Right ventricle myocardium superior (tissue), 1 donor: ENCODE data around the gene UROS. TPM values are rescaled to one million over a fixed set of nuclear protein-coding genes. Genes with fewer than 3 reads are reported as not detected.

ENCODE experiments used
- ATAC-seq: fragments of 200-7000 bp; cut with Tn5 transposase; one replicate; pipeline ENCODE4 v1.9.1; 2020; ENCODE audit warnings: mild to moderate bottlenecking; ENCODE audit not compliant: poor library complexity
- DNase-seq: peaks from one replicate; pipeline ENCODE4 v3.0.0-alpha.2; 2020
- intact Hi-C: fragments of 100-400 bp; cut with DNase I; formaldehyde crosslinking; loops from one replicate; pipeline ENCODE4 v1.11.2; 2022
- total RNA-seq: library from RNA; stranded (reverse); fragmentation: NEBNext Ultra II Directional; extraction: Animal tissue kit (Norgen Biotek cat#: 25700); gene quantifications from one replicate; pipeline ENCODE4 v1.2.1, GENCODE V29; 2021
- donor health status: DM: no; HTN: yes; CAD: no; lungs with severe emphysema.

UROS gene
- total RNA-seq, 1 donor from 2014 or later, result 73.9 TPM

DNA sequence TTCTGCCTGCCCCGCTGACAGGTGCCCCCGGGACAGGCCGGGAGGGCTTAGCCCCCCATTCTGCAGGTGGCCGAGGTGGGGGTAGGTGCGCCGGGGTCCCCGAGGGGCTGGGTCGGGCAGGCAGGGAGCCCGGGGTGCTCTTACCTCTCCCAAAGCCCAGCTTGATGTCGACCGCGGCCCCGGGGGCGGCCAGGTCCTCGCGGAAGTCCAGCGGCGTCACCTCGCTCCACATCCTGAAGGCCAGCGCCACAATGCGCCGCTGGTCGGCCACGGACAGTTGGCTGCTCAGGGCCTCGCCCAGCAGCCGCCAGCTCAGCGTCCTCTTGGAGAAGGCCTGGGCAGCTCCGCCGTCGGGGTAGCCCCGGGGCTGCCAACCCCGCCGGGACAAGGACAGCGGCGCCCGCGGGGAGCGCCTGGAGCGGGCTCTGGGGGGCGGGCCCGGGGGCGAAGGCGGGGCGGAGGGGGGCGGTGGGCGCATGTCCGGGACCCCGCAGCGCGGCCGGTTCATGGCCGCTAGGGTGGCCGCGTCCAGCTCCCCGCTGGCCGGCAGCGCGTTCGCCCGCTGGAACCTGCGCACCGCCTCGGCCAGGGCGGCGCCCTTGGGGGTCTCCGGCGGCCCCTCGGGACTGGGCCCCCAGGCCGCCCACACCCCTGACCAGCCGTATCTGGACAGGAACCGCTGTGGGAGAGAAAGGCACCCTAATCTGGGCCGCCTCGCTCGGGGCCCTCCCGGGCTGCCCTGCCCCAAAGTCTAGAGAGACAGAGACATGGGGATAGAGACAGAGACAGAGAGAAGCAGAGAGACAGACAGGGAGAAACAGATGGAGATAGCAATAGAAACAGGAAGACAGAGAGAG, 49.1 kb downstream of the UROS start:
- intact Hi-C loops, result no loop called here
- ATAC-seq (no peak), DNase-seq (no peak)

DNA sequence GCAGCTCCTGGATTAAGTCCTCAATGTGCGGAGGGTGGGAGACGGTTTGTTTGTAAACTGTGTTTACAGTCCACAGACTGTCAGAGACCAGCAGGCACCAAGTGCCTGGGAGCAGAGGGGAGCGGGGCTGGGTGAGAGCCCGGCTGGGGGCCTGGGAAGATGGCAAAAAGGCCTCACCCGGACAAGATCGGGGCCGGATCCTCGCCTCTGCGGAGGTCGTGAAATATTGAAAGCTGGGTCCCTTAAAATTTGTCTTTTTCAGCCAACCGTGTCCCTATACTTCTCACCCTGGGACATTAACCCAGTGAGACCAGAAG, 50.2 kb downstream of the UROS start:
- ATAC-seq (no peak), DNase-seq (no peak)
- intact Hi-C loops, result no loop called here

DNA sequence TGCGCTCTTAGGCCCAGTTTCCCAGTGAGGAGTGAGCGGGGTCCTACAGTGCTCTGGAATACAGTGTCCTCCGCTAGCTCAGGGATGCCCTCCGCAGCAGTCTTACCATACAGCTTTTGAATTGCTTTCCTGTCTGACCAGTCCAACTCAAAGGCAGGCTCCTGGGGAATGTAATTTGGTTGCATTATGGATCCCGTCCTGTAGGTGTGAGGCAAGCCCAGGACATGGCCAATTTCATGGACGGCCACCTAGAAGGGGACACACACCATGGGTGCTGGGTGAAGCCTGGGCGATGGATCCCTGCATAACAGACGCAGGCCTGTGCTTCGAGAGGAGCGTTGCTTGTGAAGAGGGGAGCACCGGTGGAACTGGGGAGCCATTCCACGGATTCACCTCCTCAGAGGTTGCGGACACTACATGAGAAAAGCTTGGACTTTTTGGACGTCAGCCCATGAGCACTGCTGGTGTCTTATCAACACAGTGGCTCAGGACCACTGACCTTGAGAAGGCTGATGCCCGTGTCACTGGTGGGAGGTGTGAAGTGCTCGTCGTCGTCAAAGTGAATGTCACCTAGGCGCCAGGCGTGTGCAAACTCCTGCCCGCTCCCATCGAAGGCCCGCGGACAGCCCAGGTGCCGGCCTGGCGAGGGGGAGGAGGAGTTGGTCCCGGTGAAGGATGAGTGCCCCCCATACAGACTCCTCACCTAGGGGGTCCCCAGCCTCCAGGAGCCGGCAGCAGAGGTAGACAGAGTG, 50.8 kb downstream of the UROS start:
- no peak for DNase-seq
- intact Hi-C loops, result no loop called here
- no peak for ATAC-seq

DNA sequence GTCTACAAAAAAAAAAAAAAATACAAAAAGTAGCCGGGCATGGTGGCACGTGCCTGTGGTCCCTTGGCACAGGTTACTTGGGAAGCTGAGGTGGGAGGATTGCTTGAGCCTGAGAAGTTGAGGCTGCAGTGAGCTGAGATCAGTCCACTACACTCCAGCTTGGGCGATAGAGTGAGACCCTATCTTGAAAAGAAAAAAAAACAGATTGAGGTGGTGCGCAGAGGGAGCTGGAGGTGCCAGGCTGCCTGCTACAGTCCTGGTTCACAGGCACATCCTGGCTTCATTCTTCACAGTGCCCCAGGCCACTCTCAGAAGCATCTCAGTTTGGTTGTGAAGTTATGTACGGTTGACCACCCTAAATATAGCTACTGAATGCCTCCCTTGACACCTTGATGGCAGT, 52.2 kb downstream of the UROS start:
- ATAC-seq (no peak), DNase-seq (no peak)
- intact Hi-C loops, result no loop called here

DNA sequence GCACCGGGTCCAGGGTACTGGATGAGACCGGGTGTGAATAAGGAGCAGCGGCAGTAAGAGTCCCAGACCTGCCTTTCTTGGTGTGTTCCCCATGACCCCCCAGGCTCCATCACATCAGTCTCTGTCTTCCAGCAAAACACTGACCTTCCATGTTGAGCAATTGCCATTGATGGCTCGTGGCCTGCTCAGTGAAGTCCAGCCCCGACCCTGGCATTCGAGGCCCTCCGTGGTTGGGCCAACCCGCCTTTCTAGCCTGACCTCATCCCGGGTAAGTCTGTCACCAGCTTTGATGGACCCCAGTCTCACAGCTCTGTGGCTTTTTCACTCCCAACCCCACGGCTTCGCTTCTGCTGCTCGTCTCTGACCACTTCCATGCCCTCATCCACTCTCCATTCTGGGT, 53.9 kb downstream of the UROS start:
- no peak for ATAC-seq
- no peak for DNase-seq
- intact Hi-C loops, result no loop called here

DNA sequence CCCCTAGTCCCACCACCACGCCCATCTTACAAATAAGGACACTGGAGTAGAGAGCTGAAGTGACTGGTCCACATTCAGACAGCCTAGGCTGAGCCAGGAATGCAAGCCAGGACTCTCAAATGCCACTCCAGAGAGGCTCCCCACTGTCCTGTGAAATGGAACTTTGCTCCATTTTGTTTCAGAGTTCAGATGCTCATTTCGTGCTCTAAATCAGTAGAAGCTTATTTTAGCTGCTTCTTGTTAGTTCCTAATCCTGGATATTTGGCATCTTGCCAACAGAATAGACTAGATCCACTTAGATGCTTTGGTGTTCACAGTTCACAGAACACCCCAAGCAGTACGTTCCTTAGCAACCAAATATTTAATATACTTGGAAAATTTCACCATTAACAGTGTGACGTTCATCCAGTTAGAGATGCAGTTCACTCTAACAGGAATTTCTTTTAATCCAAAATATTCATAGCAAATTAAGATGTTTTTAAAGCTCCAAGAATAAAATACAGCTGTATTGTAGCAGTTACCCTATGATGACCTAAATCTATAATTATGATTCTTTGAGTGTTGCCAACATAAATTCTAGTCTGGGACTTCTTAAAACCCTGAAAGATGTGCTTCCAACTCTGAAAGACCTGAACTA, 54.7 kb downstream of the UROS start:
- ATAC-seq, result peak; percentile 86
- DNase-seq, result no peak
- intact Hi-C loops, result no loop called here

DNA sequence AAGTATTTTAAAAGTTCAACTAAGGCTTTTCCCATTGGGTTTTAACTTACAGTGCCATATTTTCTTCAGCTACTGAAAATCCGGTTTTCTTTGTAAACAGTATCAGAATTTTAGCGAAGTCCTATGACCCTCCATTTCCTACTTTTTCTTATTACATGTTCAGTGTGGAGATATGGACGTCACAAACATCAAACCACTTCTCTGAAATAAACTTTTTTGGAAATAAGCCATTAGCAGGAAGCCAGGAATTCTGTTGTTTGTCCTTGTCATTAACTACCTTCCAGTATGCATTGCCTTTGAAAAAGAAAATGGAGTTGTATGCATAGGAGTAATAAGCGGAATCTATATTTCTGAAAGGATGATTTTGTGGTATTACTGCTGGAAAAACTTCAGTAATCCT, 56.5 kb downstream of the UROS start:
- intact Hi-C loops, result no loop called here

DNA sequence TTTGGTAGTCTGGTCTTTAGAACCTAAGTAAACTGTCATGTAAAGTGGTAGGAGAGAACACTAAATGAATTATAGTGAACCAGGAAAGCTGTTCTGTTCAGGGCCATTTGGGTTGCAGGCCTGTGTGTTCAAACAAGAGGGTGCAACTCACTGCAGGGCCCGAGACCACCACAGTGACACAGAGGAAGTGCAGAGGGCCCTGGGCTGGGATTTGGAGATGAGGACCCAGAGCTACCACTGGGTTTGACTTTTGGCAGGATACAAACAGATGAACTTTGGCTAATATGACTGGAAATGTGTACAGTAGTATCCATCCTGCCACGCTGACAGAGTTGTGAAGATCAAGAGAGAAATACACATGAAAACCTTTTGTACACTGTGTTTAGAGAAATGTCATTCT, 57.2 kb downstream of the UROS start:
- intact Hi-C loops, result no loop called here
- DNase-seq (no peak), ATAC-seq (no peak)

More for the DNA sequence above, 56.5 kb downstream of the UROS start:
- ATAC-seq (no peak), DNase-seq (no peak)

DNA sequence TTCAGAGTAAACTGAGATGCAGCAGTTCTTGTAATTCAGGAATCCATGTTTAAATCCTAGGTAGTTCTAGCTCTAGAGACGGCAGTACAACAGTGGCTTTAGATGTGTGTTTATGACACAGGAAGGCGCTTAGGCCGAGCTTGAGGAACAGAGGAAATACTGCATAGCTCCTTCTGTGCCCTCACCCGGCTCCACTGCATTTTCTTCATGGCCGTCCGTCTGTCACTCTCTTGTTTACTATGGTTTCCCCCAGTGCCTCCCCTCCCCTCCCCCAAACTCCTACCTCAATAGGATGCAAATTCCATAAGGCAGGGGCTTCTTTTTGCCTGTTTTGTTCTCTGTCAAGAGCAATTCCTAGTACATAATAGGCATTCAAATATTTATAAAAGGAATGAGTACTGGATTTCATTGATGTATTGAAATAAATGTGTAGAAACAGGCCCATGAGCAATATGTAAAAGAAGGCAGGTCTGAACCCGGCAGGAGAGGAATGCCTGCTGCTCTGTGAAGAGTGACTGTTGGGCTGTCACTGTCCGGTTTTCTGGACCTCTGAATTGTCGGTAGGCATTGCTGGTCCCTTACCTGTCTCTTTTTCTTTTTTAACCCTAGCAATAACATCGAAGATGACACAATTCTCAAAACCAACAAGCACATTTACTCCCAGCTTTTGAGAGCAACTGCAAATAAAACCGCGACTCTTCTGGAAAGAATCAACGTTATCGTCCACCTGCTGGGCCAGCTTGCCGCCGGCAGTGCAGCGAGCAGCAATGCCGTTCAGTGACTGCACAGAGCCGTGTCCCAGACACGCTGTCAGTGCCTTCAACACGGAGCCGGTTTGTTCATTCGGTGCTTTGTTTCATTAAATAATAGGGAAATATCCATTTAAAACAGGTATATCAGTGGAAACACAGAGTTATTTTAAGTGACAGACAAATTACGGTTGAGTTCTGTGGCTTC, 60.1 kb downstream of the UROS start:
- intact Hi-C loops, result no loop called here
- ATAC-seq (no peak), DNase-seq (no peak)

DNA sequence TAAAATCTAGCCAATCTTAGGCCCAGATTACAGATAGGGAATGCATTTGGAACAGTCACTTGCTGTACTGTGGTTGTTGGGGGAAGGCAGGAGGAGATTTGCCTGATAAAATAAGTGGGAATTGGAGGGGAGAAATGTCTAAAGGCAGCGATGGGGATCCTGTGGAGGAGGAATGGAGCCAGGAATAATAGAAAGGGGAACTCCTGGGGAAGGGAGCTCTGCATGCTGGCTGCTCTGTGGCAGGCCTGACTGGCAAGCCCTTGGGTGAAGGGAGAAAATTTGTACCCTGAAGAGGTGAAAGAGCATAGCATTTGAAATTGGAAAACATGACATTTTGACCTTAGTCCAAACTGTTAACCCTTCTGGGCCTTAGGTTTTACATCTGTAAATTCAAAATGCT, 61.1 kb downstream of the UROS start:
- intact Hi-C loops, result no loop called here
- ATAC-seq, result no peak
- DNase-seq, result no peak

DNA sequence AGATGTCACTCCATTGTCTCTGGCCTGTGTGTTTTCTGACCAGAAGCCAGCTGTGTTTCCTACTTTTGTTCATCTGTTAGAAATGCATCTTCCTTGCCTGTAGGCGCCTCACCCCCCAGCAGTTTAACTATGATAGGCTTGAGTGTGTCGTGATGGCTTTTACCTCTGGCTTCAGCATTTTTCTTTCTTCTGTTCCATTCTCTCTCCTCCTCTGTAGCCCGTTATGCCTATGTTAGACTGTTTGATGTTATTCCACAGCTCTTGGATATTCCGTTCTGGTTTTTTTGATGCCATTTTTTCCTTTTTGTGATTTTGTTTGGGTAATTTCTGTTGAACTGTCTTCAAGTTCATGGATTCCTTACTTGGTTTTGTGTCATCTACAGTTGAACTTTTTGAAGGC, 65.3 kb downstream of the UROS start:
- intact Hi-C loops, result no loop called here
- ATAC-seq, result no peak
- DNase-seq, result no peak

DNA sequence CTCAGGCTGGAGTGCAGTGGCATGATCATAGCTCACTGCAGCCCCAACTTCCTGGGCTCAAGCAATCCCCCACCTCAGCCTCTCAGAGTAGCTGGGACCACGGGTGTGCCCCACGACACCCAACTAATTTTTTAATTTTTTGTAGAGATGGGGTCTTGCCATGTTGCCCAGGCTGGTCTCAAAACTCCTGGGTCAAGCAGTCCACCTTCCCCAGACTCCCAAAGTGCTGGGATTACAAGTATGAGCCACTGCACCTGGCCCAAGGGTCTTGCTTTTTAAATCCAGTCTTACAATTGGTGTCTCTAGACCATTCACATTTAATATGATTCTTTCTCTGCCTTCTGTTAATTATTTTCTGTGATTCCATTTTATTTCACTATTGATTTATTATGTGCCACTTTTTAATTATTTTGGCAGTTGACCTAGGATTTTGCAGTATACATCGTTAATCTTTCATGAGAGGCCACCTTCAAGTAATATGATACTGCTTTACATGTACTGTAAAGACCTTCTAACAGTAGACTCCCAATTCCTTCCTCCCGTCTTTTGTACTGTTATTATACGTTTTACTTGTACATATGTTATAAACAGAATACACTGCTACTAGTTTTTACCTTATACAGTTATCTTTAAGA, 66.1 kb downstream of the UROS start:
- intact Hi-C loops, result no loop called here
- DNase-seq (no peak), ATAC-seq (no peak)

DNA sequence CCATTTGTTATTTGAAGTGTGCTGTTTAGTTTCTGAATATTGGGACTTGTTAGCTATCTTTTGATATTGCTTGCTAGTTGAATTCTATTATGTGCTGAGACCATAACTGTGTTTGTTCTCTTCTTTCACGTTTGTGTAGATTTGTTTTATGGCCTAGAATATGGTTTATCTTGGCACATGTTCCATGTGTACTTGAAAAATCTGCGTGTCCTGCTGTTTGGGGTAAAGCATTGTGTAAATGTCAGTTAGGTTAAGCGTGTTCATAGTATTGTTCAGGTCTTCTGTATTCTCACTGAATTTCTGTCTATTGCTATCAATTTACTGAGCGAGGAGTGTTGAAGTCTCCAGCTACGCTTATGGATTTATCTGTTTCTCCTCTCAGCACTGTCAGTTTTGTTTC, 66.9 kb downstream of the UROS start:
- DNase-seq (no peak), ATAC-seq (no peak)
- intact Hi-C loops, result no loop called here

DNA sequence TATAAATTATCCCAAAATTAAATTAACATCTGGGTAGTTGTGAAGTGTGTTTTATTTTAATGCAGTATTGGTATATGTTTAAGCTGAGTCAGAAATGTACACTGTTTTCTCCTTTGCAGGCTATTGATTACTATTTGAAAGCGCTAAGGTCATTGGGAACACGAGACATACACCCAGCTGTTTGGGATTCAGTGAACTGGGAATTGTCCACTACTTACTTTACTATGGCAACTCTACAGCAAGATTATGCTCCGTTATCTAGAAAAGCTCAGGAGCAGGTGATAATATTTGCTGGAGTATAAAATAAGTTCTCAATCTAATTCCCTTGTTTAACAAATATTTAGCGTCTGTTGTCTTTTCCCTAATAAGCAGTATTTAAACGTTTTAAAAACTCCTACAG, 75.6 kb downstream of the UROS start:
- no peak for ATAC-seq
- intact Hi-C loops, result no loop called here

DNA sequence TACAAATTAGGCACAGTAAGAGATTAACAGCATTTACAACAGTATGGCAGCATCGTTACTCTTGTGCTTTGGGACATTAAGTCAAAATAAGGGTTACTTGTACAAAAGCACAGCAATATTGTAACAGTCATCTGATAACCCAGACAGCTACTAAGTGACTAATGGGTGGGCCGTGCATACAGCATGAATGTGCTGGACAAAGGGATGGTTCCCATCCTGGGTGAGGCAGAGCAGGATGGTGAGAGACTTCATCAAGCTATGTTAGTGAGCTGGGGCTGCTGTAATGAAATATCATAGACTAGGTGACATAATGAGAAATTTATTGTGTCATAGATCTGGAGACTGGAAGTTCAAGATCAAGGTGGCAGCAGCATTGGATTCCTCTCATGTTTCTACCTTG, 78.1 kb downstream of the UROS start:
- intact Hi-C loops, result no loop called here
- no peak for ATAC-seq
- DNase-seq, result no peak

More for the DNA sequence above, 75.6 kb downstream of the UROS start:
- no peak for DNase-seq

DNA sequence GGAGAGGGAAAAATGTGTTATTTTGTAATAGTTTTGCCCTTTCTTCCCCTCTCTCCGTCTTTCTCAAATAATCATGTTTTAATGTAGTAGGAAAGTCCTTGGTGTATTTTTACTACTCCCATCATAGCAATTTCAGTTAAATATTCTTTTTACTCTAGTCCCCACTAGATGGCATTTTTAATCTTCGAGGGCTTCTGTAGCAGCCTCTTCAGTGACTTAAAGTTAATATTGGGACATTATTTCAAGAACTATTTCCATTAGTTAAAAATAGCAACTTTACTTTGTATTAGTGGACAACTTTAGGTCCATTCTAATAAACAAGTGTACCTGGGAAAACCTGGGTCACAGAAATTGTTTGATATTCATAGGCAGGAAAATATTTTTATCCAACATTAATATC, 80.6 kb downstream of the UROS start:
- no peak for ATAC-seq
- intact Hi-C loops, result no loop called here
- DNase-seq, result no peak

DNA sequence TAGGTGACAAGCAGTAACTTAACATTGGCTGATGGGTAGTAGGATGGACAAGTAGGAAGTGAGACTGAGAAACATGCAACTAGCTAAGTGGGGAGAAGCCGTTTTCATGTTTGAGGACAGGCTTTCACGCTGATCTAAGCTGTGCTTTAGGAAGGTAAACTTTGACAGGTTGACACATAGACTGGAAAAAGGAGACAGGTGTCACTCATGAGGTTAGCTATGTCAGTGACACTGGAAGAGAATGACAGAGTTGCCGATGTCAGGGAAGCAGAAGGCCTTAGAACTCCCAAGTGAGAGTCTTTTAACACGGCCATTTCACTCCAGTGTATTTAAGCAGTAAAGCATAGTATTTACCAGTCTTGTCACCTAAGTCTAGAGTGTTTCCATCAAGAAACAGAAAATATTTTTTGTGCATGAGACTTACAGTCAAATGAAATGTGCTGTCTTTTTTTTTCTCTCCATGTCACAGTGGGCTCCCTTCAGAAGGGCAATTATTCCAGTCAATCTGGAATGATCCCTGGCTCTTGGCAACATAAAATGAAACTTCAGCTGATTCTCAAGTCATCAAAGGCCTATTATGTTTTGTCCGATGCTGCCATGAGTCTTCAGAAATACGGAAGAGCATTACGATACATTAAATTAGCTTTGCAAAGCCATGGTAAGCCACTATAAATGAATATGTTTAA, 82.9 kb downstream of the UROS start:
- DNase-seq (no peak), ATAC-seq (no peak)
- intact Hi-C loops, result loop anchor here (10.0 kb wide), 1 partner anchor 85 kb away; the partner anchor contains the start of genes BCCIP and UROS
